ENCODE measurements around the gene PSMA7. TPM values are rescaled to one million over a fixed set of nuclear protein-coding genes. Genes with fewer than 3 reads are reported as not detected.

PSMA7 gene
- total RNA-seq, 1 experiment from 2014 or later = 332 TPM

GRCh38 chr20:62103508-62104233 is 39.5 kb downstream of the PSMA7 start:
- H3K14ac ChIP-seq (ENCODE audit: insufficient read depth, low read length) = peak overlapping the region; percentile 40; the same call in 1 of the 2 replicates
- H4K5ac ChIP-seq (ENCODE audit: insufficient read length, low read depth, low read length) = no peak overlapping the region
- no peak for DNase-seq
- H3K4ac ChIP-seq (ENCODE audit: low read depth, low read length) = no peak overlapping the region
- H3K79me1 ChIP-seq (ENCODE audit: insufficient read depth, low read depth, low read length, poor library complexity, severe bottlenecking) = no peaks in the 10 kb centered on the region
- peaks cover 8 to 15% of the 10 kb centered on the region in 2 experiments for H3K4me1 Mint-ChIP-seq
- H3K9me3 ChIP-seq (ENCODE audit: control insufficient read depth, low read depth, low read length) = no peaks in the 10 kb centered on the region
- H2BK15ac ChIP-seq (ENCODE audit: low read depth, low read length) = no peak overlapping the region
- H2BK5ac ChIP-seq (ENCODE audit: insufficient read length, low read length) = no peak overlapping the region
- peaks cover 0 to 2% (median 2%) of the 10 kb centered on the region in 3 experiments; a peak in 3 of 7 replicates for H3K36me3 Mint-ChIP-seq (ENCODE audit: insufficient read depth in 1 of 3, low read depth in 3 of 3)
- no peak overlapping the region for H3K4me3 Mint-ChIP-seq
- no peak overlapping the region for H3T11ph ChIP-seq (ENCODE audit: low read length)
- H3K9ac ChIP-seq (ENCODE audit: extremely low read depth, insufficient read length, low read length) = no peak overlapping the region
- no peak overlapping the region for H3K56ac ChIP-seq (ENCODE audit: insufficient read length, low read depth, low read length)
- no peak overlapping the region for H4K91ac ChIP-seq (ENCODE audit: insufficient read length, low read depth, low read length)
- H2BK20ac ChIP-seq (ENCODE audit: low read depth, low read length, poor library complexity, severe bottlenecking) = no peak overlapping the region
- no peaks in the 10 kb centered on the region for H4K20me1 ChIP-seq (ENCODE audit: control insufficient read depth, insufficient read depth, insufficient read length)
- no peak overlapping the region for H3K27ac ChIP-seq (ENCODE audit: insufficient read length, low read depth, low read length)
- H2AFZ ChIP-seq (ENCODE audit: low read length) = no peak overlapping the region
- no peaks in the 10 kb centered on the region; the same call in 1 of the 2 replicates for H3K4me1 ChIP-seq (ENCODE audit: insufficient read depth, low read length)
- H3K27me3 ChIP-seq (ENCODE audit: insufficient read depth, low read length) = no peaks in the 10 kb centered on the region
- no peak overlapping the region for H3K23ac ChIP-seq (ENCODE audit: insufficient read length, low read depth, low read length)
- H3K27me3 Mint-ChIP-seq (ENCODE audit: low read depth) = peaks cover 18% of the 10 kb centered on the region
- H3K79me2 ChIP-seq (ENCODE audit: insufficient read depth, low read length) = no peaks in the 10 kb centered on the region
- no peak overlapping the region for H3K4me2 ChIP-seq (ENCODE audit: insufficient read depth, insufficient read length, low read length)
- H4K8ac ChIP-seq (replicated peaks; ENCODE audit: insufficient read length, low read depth, low read length) = no peak overlapping the region
- H2AK5ac ChIP-seq (ENCODE audit: insufficient read length, low read length) = no peak overlapping the region
- no peak for TF ChIP-seq CTCF (conservative IDR thresholded peaks at IDR 0.05)
- H3K27ac Mint-ChIP-seq = no peak overlapping the region
- no peak overlapping the region for H2BK12ac ChIP-seq (ENCODE audit: insufficient read length, low read depth, low read length)
- no peak overlapping the region for H3K18ac ChIP-seq (ENCODE audit: insufficient read length, low read depth, low read length)
- H3K23me2 ChIP-seq (ENCODE audit: insufficient read length, low read depth, low read length, poor library complexity, severe bottlenecking) = no peaks in the 10 kb centered on the region
- peaks cover 20 to 22% of the 10 kb centered on the region in 2 experiments for H3K9me3 Mint-ChIP-seq
- WGBS (ENCODE audit: extremely low coverage, insufficient read length, low lambda C conversion rate) = no CpG with 5 or more reads among the region's 21 CpGs
- no peak overlapping the region for H2BK120ac ChIP-seq (ENCODE audit: low read depth, low read length, poor library complexity, severe bottlenecking)
